Measurements from ENCODE around the gene NCKAP5.
"Not testable (repeated sequence)": the region's sequence is repeated elsewhere in the genome, so short reads cannot be mapped to it uniquely, and the experiment has no call there.

NCKAP5 gene

DNA sequence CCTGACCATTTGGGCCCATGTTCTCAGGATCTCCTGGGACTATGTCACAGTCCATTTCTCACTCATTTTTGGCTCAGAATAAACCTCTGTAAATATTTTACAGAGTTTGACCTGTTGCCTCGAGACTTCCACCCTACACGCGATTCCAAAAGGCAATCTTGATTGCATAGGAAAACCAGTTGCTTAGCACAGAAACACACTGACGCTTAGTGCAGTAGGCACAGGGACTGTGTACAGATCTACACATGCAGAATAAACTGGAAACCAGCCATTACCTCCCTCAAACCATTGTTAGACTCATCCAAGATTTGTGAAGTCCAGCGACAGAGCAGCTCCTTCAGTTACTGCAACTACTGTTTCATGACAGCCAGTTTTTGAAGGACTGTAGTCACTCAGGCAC lies 73.0 kb downstream of the NCKAP5 start:
- DNase-seq: no peak

DNA sequence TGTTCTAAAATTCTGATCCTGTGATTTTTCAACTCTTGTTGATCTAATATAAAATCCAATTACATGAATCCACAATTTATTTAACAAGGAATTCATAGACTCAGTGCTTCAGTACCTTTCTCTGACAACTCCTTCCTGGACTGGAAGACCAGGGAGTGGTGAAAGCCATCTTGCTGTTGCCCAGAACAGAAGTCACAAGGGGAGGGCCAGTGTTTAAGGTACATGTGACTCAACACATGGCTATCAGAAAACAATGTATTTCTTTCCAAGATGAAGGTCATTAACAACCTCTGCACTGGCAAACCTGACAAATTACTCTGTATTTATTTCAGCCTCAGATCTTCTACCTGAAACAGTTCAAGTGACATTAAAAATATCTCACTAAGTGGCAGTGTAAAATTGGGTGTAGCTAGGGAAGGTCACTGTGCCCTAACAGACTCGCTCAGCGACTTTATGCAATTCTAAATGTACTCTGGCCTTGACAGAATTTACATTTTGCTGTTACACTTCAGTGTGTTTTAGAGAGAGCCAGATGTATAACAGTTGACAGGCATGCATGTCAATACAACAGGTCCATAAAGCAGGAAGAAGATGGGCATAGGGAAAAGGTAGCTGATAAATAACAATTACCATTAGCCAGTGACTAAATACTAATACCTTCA lies 75.4 kb downstream of the NCKAP5 start:
- no peak for DNase-seq

DNA sequence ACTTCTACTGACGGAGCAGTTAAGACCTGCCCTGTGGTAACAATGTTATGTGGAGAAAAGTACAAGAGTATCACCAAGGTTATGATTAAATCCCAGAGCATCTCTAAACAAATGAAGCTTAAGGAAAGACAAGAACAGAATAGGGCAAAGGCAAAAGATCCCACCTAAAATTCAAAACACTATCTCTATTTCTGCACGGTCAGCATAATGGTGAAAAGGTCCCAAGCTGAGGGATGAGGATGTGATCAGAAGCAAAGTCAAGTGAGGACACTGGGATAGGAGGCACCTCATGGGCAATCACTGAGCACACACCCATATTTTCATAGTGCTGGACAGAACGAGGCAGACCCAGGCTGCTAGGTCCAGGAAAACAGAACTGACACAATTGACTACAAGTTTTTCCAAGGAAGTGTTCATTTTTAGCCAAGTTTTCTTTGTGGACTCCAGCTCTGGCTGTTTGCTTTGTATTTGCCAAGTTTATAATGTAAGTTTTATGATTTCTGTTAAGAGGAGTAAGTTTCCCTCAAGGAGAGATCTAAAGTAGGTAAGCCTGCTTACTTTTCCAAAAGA lies 77.8 kb downstream of the NCKAP5 start:
- DNase-seq: no peak

DNA sequence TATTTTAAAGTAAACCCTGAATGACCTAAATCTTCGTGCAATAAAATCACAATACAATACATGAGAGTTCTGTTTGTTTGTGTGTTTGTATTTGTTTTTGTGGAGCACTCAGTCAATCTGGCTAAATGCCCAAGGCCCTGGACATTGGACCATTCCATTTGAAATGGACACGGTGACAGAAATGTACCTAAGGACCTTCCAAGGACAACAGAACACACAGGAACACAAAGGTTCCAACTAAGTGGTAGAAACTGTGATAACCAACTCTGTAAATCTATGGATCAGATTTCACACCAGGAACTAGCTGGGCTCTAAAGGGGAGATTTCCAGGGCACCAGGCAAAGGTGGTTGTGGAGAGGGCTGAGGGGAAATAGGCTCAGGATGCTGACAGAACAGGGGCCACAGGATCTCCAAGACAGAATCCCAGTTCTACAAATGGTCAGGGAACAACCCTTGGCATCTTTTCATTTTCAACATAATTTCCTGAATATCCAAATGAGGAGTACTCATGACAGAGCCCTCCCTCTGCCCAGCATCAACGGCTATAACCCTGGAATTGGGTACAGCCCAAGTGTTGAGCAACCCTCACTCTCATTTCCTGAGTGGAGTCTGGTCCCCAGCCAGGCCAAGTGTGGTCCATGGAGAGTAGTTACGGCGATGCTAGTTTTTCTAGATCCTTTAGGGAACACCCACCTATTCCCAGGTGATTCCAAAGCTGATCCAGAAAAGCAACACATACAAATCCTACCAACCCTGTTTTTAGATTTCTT lies 78.4 kb downstream of the NCKAP5 start:
- DNase-seq: no peak

DNA sequence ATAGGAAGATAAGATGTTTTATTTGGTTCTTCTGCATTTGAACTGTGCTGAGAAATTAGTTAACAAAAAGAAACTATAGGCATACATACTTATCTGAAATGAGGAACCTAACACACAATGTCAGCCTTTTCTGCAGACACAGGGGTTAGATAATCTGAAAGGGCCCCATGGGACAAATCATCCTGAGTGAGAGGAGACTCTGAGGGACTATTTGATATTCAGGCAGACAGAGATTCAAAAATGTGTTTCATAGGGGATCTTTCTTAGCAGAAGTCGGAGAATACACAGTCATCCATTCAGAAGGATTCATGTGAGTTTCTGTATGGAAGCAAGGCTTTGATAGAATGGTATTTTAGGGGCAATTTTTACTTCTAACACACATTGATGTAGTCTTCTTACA lies 79.1 kb downstream of the NCKAP5 start:
- no peak for DNase-seq

DNA sequence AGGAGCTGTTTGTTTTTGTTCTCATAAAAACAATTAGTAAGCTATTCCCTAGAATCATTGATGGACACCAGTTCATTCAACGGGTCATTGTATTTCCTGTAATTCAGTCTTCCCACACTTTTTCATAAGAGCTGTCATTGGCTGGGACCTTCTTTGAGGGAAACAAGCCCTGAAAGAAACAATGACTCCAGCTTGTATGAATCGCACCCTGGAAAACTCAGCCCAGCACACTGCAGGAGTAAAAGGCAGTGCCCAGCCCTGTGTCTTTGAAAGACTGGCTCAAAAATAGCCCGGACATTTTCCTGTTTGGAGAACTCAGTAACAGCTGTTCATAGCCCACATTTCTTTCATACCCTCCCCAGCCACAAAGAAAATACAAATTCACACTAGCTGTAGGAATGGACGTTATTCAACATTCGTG lies 81.5 kb downstream of the NCKAP5 start:
- no peak for DNase-seq

DNA sequence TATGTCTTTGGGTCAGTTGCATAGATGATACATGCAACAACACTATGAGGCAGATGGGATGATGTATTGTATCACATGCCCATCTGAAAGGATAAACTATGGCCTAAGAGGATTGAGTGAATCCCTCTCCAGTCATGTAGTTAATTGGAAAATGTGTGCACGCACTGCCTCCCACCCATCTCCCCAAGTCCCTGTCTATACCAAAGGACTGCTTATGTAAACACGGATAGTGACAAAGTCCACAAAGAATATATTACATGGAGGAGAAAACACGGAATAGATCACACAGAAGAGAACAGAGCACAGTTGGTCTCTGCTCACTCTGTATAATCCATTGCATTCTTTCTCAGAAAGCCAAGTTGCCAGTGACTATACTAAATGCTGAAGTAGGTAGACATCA lies 82.4 kb downstream of the NCKAP5 start:
- no peak for DNase-seq

GRCh38 chr2:133484784-133485183 lies 83.5 kb downstream of the NCKAP5 start:
- no peak for DNase-seq

GRCh38 chr2:133484106-133484505 lies 84.2 kb downstream of the NCKAP5 start:
- DNase-seq: no peak

DNA sequence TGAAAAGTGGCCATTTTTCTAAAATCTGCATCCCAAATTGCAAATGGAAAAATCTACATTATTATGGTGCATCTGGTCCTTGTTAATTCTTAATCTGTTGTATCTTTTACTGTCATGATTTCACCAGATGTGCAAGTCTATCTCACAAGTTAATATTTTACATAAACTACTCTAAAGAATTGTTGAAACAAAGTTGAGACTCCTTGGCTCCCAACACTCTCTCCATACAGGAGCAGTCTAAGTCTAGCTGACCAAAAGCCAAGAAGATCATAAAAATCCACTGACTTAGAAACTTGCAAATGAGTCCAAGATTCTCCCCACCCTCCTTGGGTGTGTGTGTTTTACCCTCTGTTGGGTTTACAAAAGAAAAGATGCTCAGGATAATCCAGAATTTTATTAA lies 85.1 kb downstream of the NCKAP5 start:
- no peak for DNase-seq

GRCh38 chr2:133480707-133481429 lies 87.4 kb downstream of the NCKAP5 start:
- DNase-seq: no peak

- no peak for DNase-seq
These were observed 90.7 kb downstream of the NCKAP5 start for GRCh38 chr2:133477616-133477990.

DNA sequence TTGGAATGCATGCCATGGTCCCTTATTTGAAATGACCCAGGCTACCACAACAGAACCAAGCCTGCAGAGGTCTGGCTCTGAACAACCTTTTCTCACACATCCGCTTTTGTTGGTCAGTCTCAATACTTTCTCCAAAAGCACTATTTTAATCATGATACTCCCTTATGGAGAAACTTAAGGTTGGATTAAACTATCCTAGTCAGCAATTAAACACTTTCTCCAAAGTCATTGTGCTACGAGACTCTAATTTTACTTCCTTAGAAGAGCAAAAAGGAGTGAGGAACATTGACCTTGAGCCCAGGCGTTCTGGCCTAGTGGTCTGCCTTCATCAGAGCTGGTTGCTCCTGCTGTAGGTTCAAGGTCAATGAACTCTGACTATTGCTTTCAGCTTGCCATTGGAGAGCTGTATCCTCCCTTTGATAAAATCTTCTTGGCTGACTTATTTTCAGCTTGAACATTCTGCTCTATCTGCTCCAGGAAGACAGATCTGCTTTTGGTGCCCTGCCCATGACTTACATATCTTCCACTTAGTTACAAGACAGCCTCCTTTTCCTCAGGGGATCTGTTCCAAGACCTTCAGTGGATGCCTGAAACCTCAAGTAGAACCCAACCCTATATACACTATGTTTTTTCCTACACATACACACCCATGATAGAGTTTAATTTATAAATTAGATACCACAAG lies 91.2 kb downstream of the NCKAP5 start:
- no peak for DNase-seq

GRCh38 chr2:133476286-133476685 lies 92.0 kb downstream of the NCKAP5 start:
- no peak for DNase-seq

- DNase-seq: no peak
These were observed 92.7 kb downstream of the NCKAP5 start for GRCh38 chr2:133475610-133476009.

- DNase-seq: not testable (repeated sequence)
These were observed 97.8 kb downstream of the NCKAP5 start for GRCh38 chr2:133470446-133470845.

DNA sequence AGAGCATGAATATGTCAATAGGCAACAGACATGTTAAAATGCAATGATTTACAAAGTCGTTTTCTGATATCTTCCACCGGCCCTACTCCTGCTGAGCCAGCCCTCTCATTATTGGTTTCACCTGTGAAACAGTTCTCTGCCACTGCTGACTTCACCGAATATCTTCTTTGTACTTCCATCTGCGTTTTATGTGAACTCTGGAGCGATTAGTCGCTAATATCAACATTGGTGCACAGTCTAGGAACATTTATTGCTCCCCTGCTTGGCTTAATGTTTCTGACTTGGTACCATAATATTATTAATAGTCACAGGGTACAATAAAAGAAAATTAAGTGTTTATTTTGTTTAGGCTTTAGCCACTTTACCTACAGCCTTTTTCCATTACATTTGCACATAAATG lies 105.5 kb downstream of the NCKAP5 start:
- no peak for DNase-seq

DNA sequence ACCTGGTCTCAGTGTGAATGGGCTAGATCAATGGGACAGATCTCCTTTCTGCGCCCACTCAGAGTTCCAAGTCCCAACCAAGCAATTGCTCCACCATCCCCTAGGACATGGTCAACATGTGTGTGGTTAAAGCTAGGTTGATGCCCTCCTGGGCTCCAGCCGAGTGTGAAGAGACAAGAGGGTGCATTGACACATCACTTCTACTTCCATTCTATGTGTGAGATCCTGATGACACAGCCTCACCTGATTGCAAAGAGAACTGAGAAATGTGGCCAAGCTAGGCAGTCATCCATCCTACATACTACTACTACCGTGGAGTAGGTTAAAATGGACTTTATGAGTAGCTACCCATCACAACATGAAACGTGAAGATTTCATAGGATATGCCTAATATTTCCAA lies 106.8 kb downstream of the NCKAP5 start:
- DNase-seq: no peak

- DNase-seq: no peak
These were observed 108.7 kb downstream of the NCKAP5 start for GRCh38 chr2:133459590-133459989.

GRCh38 chr2:133458280-133458679 lies 110.0 kb downstream of the NCKAP5 start:
- DNase-seq: no peak

DNA sequence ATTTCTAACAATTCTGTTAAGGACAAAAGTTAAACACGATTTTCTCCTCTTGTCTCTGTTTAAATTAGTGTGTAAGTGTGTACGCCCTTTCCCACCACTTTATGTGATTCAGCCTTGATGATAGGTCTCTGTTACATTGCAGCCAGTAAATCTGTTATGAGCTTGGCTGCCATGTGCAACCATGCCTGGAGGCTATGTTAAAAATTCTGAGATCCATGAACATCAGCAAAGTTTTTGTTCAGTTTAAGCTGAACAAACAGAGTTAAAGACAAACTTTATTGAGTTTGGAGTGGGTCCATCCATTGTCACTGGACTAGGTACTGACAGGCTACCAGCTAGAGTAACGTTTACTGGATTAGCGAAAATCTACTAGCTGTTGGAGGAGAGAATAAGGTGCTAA lies 110.4 kb downstream of the NCKAP5 start:
- no peak for DNase-seq

GRCh38 chr2:133456971-133457370 lies 111.3 kb downstream of the NCKAP5 start:
- DNase-seq: no peak

DNA sequence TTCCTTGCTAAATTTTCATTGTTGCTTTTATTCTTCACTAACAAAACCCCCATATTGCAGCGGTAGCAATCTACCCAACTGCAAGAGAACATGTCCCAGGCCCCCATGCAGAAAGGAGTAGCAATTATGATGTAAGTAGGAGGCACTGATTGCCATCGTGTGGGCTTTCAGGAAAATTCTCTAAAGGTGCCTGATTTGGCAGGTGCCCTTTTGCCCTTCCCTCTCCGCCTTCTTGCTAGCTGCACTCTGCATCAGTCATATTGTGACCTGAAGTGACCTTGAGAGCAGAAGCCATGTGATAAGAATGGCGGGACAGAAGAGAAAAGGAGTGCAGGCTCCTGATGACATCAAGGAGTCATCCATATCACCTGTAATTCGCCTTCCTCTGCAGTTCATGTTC lies 112.1 kb downstream of the NCKAP5 start:
- no peak for DNase-seq

All from activated gamma-delta T cell treated with Interleukin-2 at 50 U/mL for 16 hours (primary cell).